Measurements from ENCODE around the gene FAM13A.
"Not testable (repeated sequence)": the region's sequence is repeated elsewhere in the genome, so short reads cannot be mapped to it uniquely, and the experiment has no call there.

FAM13A gene

GRCh38 chr4:88893961-88894360 lies 163.0 kb downstream of the FAM13A start:
- Histone ChIP-seq H3K27ac (ENCODE audit: low read length) (no peak overlapping the region), H3K4me3 (ENCODE audit: low read depth in 1 of 2, low read length in 2 of 2) (no peak overlapping the region), H3K4me1 (ENCODE audit: control insufficient read depth in 1 of 2, insufficient read depth in 2 of 2, low read length in 2 of 2) (no peaks in the 10 kb centered on the region), H3K9me3 (ENCODE audit: control insufficient read depth in 1 of 2, low read length in 2 of 2) (no peaks in the 10 kb centered on the region), H3K36me3 (ENCODE audit: control insufficient read depth in 1 of 2, insufficient read depth in 2 of 2, low read length in 2 of 2) (no peaks in the 10 kb centered on the region), H3K27me3 (ENCODE audit: low read depth, low read length) (no peaks in the 10 kb centered on the region)

GRCh38 chr4:88892646-88893045 lies 164.3 kb downstream of the FAM13A start:
- no peaks in the 10 kb centered on the region for H3K4me1 ChIP-seq (ENCODE audit: control insufficient read depth in 1 of 2, insufficient read depth in 2 of 2, low read length in 2 of 2)
- H3K27ac ChIP-seq (ENCODE audit: low read length): no peak overlapping the region
- H3K27me3 ChIP-seq (ENCODE audit: low read depth, low read length): no peaks in the 10 kb centered on the region
- no peaks in the 10 kb centered on the region for H3K36me3 ChIP-seq (ENCODE audit: control insufficient read depth in 1 of 2, insufficient read depth in 2 of 2, low read length in 2 of 2)
- no peak overlapping the region for H3K4me3 ChIP-seq (ENCODE audit: low read depth in 1 of 2, low read length in 2 of 2)
- no peaks in the 10 kb centered on the region for H3K9me3 ChIP-seq (ENCODE audit: control insufficient read depth in 1 of 2, low read length in 2 of 2)

- H3K27ac ChIP-seq (ENCODE audit: low read length): no peak overlapping the region
- H3K9me3 ChIP-seq (ENCODE audit: control insufficient read depth in 1 of 2, low read length in 2 of 2): no peaks in the 10 kb centered on the region
- H3K36me3 ChIP-seq (ENCODE audit: control insufficient read depth in 1 of 2, insufficient read depth in 2 of 2, low read length in 2 of 2): no peaks in the 10 kb centered on the region
- H3K27me3 ChIP-seq (ENCODE audit: low read depth, low read length): no peaks in the 10 kb centered on the region
- no peaks in the 10 kb centered on the region for H3K4me1 ChIP-seq (ENCODE audit: control insufficient read depth in 1 of 2, insufficient read depth in 2 of 2, low read length in 2 of 2)
- H3K4me3 ChIP-seq (ENCODE audit: low read depth in 1 of 2, low read length in 2 of 2): no peak overlapping the region
These were observed 165.3 kb downstream of the FAM13A start for GRCh38 chr4:88891636-88892035.

- H3K9me3 ChIP-seq (ENCODE audit: control insufficient read depth in 1 of 2, low read length in 2 of 2); H3K4me3 ChIP-seq (ENCODE audit: low read depth in 1 of 2, low read length in 2 of 2): not testable (repeated sequence)
These were observed 169.6 kb downstream of the FAM13A start for GRCh38 chr4:88887409-88887808.

GRCh38 chr4:88881227-88881569 lies 175.8 kb downstream of the FAM13A start:
- no peak overlapping the region for H3K4me3 ChIP-seq (ENCODE audit: low read depth in 1 of 2, low read length in 2 of 2)

More at GRCh38 chr4:88887409-88887808, 169.6 kb downstream of the FAM13A start:
- H3K27me3 ChIP-seq (ENCODE audit: low read depth, low read length); H3K4me1 ChIP-seq (ENCODE audit: control insufficient read depth in 1 of 2, insufficient read depth in 2 of 2, low read length in 2 of 2); H3K27ac ChIP-seq (ENCODE audit: low read length); H3K36me3 ChIP-seq (ENCODE audit: control insufficient read depth in 1 of 2, insufficient read depth in 2 of 2, low read length in 2 of 2): not testable (repeated sequence)

GRCh38 chr4:88880501-88881226 lies 176.3 kb downstream of the FAM13A start:
- no peaks in the 10 kb centered on the region for H3K27me3 ChIP-seq (ENCODE audit: low read depth, low read length)
- peaks cover 0 to 6% of the 10 kb centered on the region in 2 donors for H3K4me1 ChIP-seq (ENCODE audit: control insufficient read depth in 1 of 2, insufficient read depth in 2 of 2, low read length in 2 of 2)
- H3K36me3 ChIP-seq (ENCODE audit: control insufficient read depth in 1 of 2, insufficient read depth in 2 of 2, low read length in 2 of 2): no peaks in the 10 kb centered on the region
- H3K9me3 ChIP-seq (ENCODE audit: control insufficient read depth in 1 of 2, low read length in 2 of 2): no peaks in the 10 kb centered on the region
- H3K4me3 ChIP-seq (ENCODE audit: low read depth in 1 of 2, low read length in 2 of 2): no peak overlapping the region
- H3K27ac ChIP-seq (ENCODE audit: low read length): no peak overlapping the region

More at GRCh38 chr4:88881227-88881569, 175.8 kb downstream of the FAM13A start:
- peaks cover 0 to 6% of the 10 kb centered on the region in 2 donors for H3K4me1 ChIP-seq (ENCODE audit: control insufficient read depth in 1 of 2, insufficient read depth in 2 of 2, low read length in 2 of 2)
- H3K9me3 ChIP-seq (ENCODE audit: control insufficient read depth in 1 of 2, low read length in 2 of 2): no peaks in the 10 kb centered on the region
- H3K27ac ChIP-seq (ENCODE audit: low read length): no peak overlapping the region
- no peaks in the 10 kb centered on the region for H3K36me3 ChIP-seq (ENCODE audit: control insufficient read depth in 1 of 2, insufficient read depth in 2 of 2, low read length in 2 of 2)
- no peaks in the 10 kb centered on the region for H3K27me3 ChIP-seq (ENCODE audit: low read depth, low read length)

GRCh38 chr4:88879991-88880390 lies 177.0 kb downstream of the FAM13A start:
- Histone ChIP-seq H3K36me3 (ENCODE audit: control insufficient read depth in 1 of 2, insufficient read depth in 2 of 2, low read length in 2 of 2) (no peaks in the 10 kb centered on the region), H3K27me3 (ENCODE audit: low read depth, low read length) (no peaks in the 10 kb centered on the region), H3K27ac (ENCODE audit: low read length) (no peak overlapping the region), H3K4me3 (ENCODE audit: low read depth in 1 of 2, low read length in 2 of 2) (no peak overlapping the region), H3K9me3 (ENCODE audit: control insufficient read depth in 1 of 2, low read length in 2 of 2) (no peaks in the 10 kb centered on the region), H3K4me1 (ENCODE audit: control insufficient read depth in 1 of 2, insufficient read depth in 2 of 2, low read length in 2 of 2) (peaks cover 0 to 6% of the 10 kb centered on the region in 2 donors)

- Histone ChIP-seq H3K36me3 (ENCODE audit: control insufficient read depth in 1 of 2, insufficient read depth in 2 of 2, low read length in 2 of 2) (no peaks in the 10 kb centered on the region), H3K27me3 (ENCODE audit: low read depth, low read length) (no peaks in the 10 kb centered on the region), H3K9me3 (ENCODE audit: control insufficient read depth in 1 of 2, low read length in 2 of 2) (no peaks in the 10 kb centered on the region), H3K27ac (ENCODE audit: low read length) (no peak overlapping the region), H3K4me1 (ENCODE audit: control insufficient read depth in 1 of 2, insufficient read depth in 2 of 2, low read length in 2 of 2) (peaks cover 0 to 6% of the 10 kb centered on the region in 2 donors), H3K4me3 (ENCODE audit: low read depth in 1 of 2, low read length in 2 of 2) (no peak overlapping the region)
These were observed 178.3 kb downstream of the FAM13A start for GRCh38 chr4:88878642-88879041.

GRCh38 chr4:88870428-88870827 lies 186.6 kb downstream of the FAM13A start:
- H3K36me3 ChIP-seq (ENCODE audit: control insufficient read depth in 1 of 2, insufficient read depth in 2 of 2, low read length in 2 of 2): no peaks in the 10 kb centered on the region
- no peaks in the 10 kb centered on the region for H3K27me3 ChIP-seq (ENCODE audit: low read depth, low read length)
- no peak overlapping the region for H3K27ac ChIP-seq (ENCODE audit: low read length)
- H3K4me1 ChIP-seq (ENCODE audit: control insufficient read depth in 1 of 2, insufficient read depth in 2 of 2, low read length in 2 of 2): peaks cover 0 to 3% of the 10 kb centered on the region in 2 donors
- H3K4me3 ChIP-seq (ENCODE audit: low read depth in 1 of 2, low read length in 2 of 2): no peak overlapping the region
- no peaks in the 10 kb centered on the region for H3K9me3 ChIP-seq (ENCODE audit: control insufficient read depth in 1 of 2, low read length in 2 of 2)

GRCh38 chr4:88868510-88868909 lies 188.5 kb downstream of the FAM13A start:
- Histone ChIP-seq H3K9me3 (ENCODE audit: control insufficient read depth in 1 of 2, low read length in 2 of 2) (no peaks in the 10 kb centered on the region), H3K4me1 (ENCODE audit: control insufficient read depth in 1 of 2, insufficient read depth in 2 of 2, low read length in 2 of 2) (peaks cover 0 to 3% of the 10 kb centered on the region in 2 donors), H3K27me3 (ENCODE audit: low read depth, low read length) (no peaks in the 10 kb centered on the region), H3K4me3 (ENCODE audit: low read depth in 1 of 2, low read length in 2 of 2) (no peak overlapping the region), H3K36me3 (ENCODE audit: control insufficient read depth in 1 of 2, insufficient read depth in 2 of 2, low read length in 2 of 2) (no peaks in the 10 kb centered on the region), H3K27ac (ENCODE audit: low read length) (no peak overlapping the region)

- Histone ChIP-seq H3K36me3 (ENCODE audit: control insufficient read depth in 1 of 2, insufficient read depth in 2 of 2, low read length in 2 of 2) (no peaks in the 10 kb centered on the region), H3K4me3 (ENCODE audit: low read depth in 1 of 2, low read length in 2 of 2) (no peak overlapping the region), H3K9me3 (ENCODE audit: control insufficient read depth in 1 of 2, low read length in 2 of 2) (no peaks in the 10 kb centered on the region), H3K27me3 (ENCODE audit: low read depth, low read length) (no peaks in the 10 kb centered on the region), H3K4me1 (ENCODE audit: control insufficient read depth in 1 of 2, insufficient read depth in 2 of 2, low read length in 2 of 2) (peaks cover 0 to 7% of the 10 kb centered on the region in 2 donors), H3K27ac (ENCODE audit: low read length) (no peak overlapping the region)
These were observed 190.0 kb downstream of the FAM13A start for GRCh38 chr4:88866862-88867550.
